ENCODE results near the gene SMARCA2. TPM values are rescaled to one million over a fixed set of nuclear protein-coding genes. Genes with fewer than 3 reads are reported as not detected.

SMARCA2 gene
- total and polyA plus RNA-seq, 2 donors (not counting 1 experiment from before 2014, with no cell fraction given): 75.3 to 250 TPM

DNA sequence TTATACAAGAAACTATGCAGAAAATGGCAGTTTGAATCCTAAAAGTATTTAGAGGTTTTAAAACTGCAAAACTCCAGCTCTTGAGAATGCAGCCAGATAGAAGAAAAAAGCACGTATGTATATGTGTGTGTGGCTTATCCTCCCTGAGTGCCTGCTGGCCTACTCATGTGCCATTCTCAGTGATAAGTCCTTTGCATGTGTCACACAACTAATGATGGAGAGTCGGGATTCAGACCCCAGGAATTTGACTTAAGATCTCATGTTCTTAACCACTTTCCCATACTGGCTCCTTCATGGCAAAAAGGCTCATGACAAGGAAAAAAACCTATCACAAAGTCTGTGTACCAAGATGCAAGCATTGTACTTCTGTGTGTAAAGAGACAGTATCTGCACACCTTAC, 26.6 kb downstream of the SMARCA2 start:
- ChIA-PET CTCF (no interaction called here), POLR2A (no interaction called here)
- Mint-ChIP-seq H3K27me3 (no peaks in the 10 kb centered on the region), H3K4me1 (peaks cover 40% of the 10 kb centered on the region), H3K4me3 (no peak overlapping the region), H3K27ac (peak overlapping the region; percentile 69), H3K9me3 (ENCODE audit: insufficient read depth) (no peaks in the 10 kb centered on the region)
- WGBS (ENCODE audit: insufficient coverage): 100% methylated on average over 1 of the region's 2 CpGs
- peaks cover 0 to 2% (median 0%) of the 10 kb centered on the region in 3 donors for H3K9me3 ChIP-seq (ENCODE audit: control extremely low read depth in 1 of 3, control insufficient read depth in 2 of 3, insufficient read depth in 1 of 3, low read length in 2 of 3)
- peaks cover 16 to 39% of the 10 kb centered on the region in 2 experiments for H3K36me3 ChIP-seq (replicated peaks in 1 of 2; ENCODE audit: control extremely low read depth in 1 of 2, control insufficient read depth in 1 of 2, extremely low read depth in 1 of 2, insufficient read depth in 2 of 2, low read length in 1 of 2)
- peaks cover 22 to 30% of the 10 kb centered on the region in 2 donors for H3K4me1 ChIP-seq (ENCODE audit: control insufficient read depth in 2 of 2, insufficient read depth in 2 of 2, low read length in 2 of 2)
- peaks cover 17% of the 10 kb centered on the region for H3K79me2 ChIP-seq (ENCODE audit: control insufficient read depth, insufficient read depth, low read length)
- no peak overlapping the region for H3K4me2 ChIP-seq (replicated peaks; ENCODE audit: low read depth, low read length, poor library complexity, severe bottlenecking)
- intact Hi-C loops (cut with micrococcal nuclease): loop anchor here (2.0 kb wide), 1 partner anchor 17 kb away; no protein-coding TSS in a partner anchor
- DNase-seq (no peak), ATAC-seq (ENCODE audit: low read depth) (no peak)
- TF ChIP-seq EZH2 (IDR thresholded peaks at IDR 0.05; ENCODE audit: borderline replicate concordance, insufficient read depth, low read depth, low read length, poor library complexity, severe bottlenecking) (no peak), CTCF (IDR thresholded peaks at IDR 0.05) (no peak)
- no peak overlapping the region for H3K4me3 ChIP-seq (ENCODE audit: control extremely low read depth in 1 of 5, extremely low read depth in 1 of 5, insufficient read depth in 1 of 5, low read depth in 2 of 5, low read length in 4 of 5)
- no peak overlapping the region for H2AFZ ChIP-seq (ENCODE audit: insufficient read depth, low read depth, low read length, poor library complexity, severe bottlenecking)
- no peaks in the 10 kb centered on the region for H3K27me3 ChIP-seq (replicated peaks in 1 of 4; ENCODE audit: control extremely low read depth in 1 of 4, control insufficient read depth in 3 of 4, insufficient read depth in 4 of 4, low read length in 3 of 4)
- no peak overlapping the region for H3K9ac ChIP-seq (ENCODE audit: low read length)
- peaks cover 5% of the 10 kb centered on the region for H4K20me1 ChIP-seq (ENCODE audit: control insufficient read depth, insufficient read depth, low read length, poor library complexity, severe bottlenecking)
- peak overlapping the region in 1 of 2 donors; percentile 72 for H3K27ac ChIP-seq (ENCODE audit: low read length in 2 of 2)

DNA sequence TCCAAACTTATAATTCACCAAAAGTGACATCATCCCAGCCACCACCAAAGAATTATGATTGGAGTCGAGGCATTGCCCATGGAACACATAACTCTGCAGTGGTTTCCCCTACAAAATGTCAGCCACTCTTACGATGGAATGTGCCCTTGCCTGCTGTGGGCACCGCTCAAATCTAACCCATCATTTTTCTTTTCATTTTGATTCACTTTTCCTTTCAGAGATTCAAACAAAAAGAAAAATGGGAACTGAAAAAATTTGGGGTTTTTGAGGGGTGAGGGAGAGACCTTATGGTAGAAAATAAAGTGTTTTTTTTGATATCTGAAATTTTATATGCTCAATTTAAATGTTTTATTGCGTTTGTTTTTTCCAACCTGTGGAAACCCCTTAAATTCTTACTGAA, 28.1 kb downstream of the SMARCA2 start:
- no peaks in the 10 kb centered on the region for H3K27me3 ChIP-seq (replicated peaks in 1 of 4; ENCODE audit: control extremely low read depth in 1 of 4, control insufficient read depth in 3 of 4, insufficient read depth in 4 of 4, low read length in 3 of 4)
- Mint-ChIP-seq H3K27me3 (no peaks in the 10 kb centered on the region), H3K4me1 (peaks cover 38% of the 10 kb centered on the region), H3K27ac (peak overlapping the region; percentile 67), H3K4me3 (peak overlapping the region; percentile 81), H3K9me3 (ENCODE audit: insufficient read depth) (no peaks in the 10 kb centered on the region)
- 40% methylated on average over 1 of the region's 4 CpGs for WGBS (ENCODE audit: insufficient coverage)
- H3K79me2 ChIP-seq (ENCODE audit: control insufficient read depth, insufficient read depth, low read length): peaks cover 29% of the 10 kb centered on the region
- intact Hi-C loops (cut with micrococcal nuclease): loop anchor here (2.0 kb wide), 1 partner anchor 18 kb away; no protein-coding TSS in a partner anchor
- DNase-seq: peak; percentile 53
- no peak overlapping the region for H2AFZ ChIP-seq (ENCODE audit: insufficient read depth, low read depth, low read length, poor library complexity, severe bottlenecking)
- H4K20me1 ChIP-seq (ENCODE audit: control insufficient read depth, insufficient read depth, low read length, poor library complexity, severe bottlenecking): peaks cover 2% of the 10 kb centered on the region
- H3K4me3 ChIP-seq (ENCODE audit: control extremely low read depth in 1 of 5, extremely low read depth in 1 of 5, insufficient read depth in 1 of 5, low read depth in 2 of 5, low read length in 4 of 5): peak overlapping the region in 1 of 5 experiments; percentile 30
- no peak overlapping the region for H3K9ac ChIP-seq (ENCODE audit: low read length)
- peaks cover 0 to 4% (median 2%) of the 10 kb centered on the region in 3 donors for H3K9me3 ChIP-seq (ENCODE audit: control extremely low read depth in 1 of 3, control insufficient read depth in 2 of 3, insufficient read depth in 1 of 3, low read length in 2 of 3)
- peaks cover 22 to 30% of the 10 kb centered on the region in 2 donors for H3K4me1 ChIP-seq (ENCODE audit: control insufficient read depth in 2 of 2, insufficient read depth in 2 of 2, low read length in 2 of 2)
- ATAC-seq (ENCODE audit: low read depth): peak; percentile 45
- peaks cover 21 to 46% of the 10 kb centered on the region in 2 experiments for H3K36me3 ChIP-seq (replicated peaks in 1 of 2; ENCODE audit: control extremely low read depth in 1 of 2, control insufficient read depth in 1 of 2, extremely low read depth in 1 of 2, insufficient read depth in 2 of 2, low read length in 1 of 2)
- peak overlapping the region; percentile 63 for H3K4me2 ChIP-seq (replicated peaks; ENCODE audit: low read depth, low read length, poor library complexity, severe bottlenecking)
- ChIA-PET CTCF (no interaction called here), POLR2A (no interaction called here)
- H3K27ac ChIP-seq (ENCODE audit: low read length in 2 of 2): peak overlapping the region; percentile 40 to 72
- TF ChIP-seq EZH2 (IDR thresholded peaks at IDR 0.05; ENCODE audit: borderline replicate concordance, insufficient read depth, low read depth, low read length, poor library complexity, severe bottlenecking): no peak
- TF ChIP-seq CTCF (IDR thresholded peaks at IDR 0.05): no peak
